B cell (primary cell): ENCODE data around the gene SNRK. TPM values are rescaled to one million over a fixed set of nuclear protein-coding genes. Genes with fewer than 3 reads are reported as not detected.

ENCODE experiments used
- ATAC-seq: fragments of 200-7000 bp; cut with Tn5 transposase; one replicate; pipeline ENCODE4 v1.10.0; 2021; ENCODE audit warnings: low read depth, mild to moderate bottlenecking, moderate number of reproducible peaks, moderate library complexity
- CTCF ChIA-PET: fragments of 350-600 bp; sonication (Branson Sonifier 250); formaldehyde crosslinking; loops from one replicate; lab custom pipeline; 2021; ENCODE audit warnings: antibody characterized with exemption, inconsistent platforms; lab: Charles Lee
- POLR2A ChIA-PET: fragments of 350-600 bp; sonication (Branson Sonifier 250); formaldehyde crosslinking; loops from one replicate; lab custom pipeline; 2021; ENCODE audit warnings: antibody characterized with exemption; lab: Charles Lee
- DNase-seq: peaks from one replicate; pipeline ENCODE4 v3.0.0; 2013
- H2AFZ ChIP-seq: 2 replicates; pipeline ENCODE4 v1.6.1; 2012; ENCODE audit warnings: mild to moderate bottlenecking, low read depth, low read length; ENCODE audit not compliant: insufficient read depth, poor library complexity, severe bottlenecking
- H3K27ac ChIP-seq, 2 donors: 1 replicate in 1 of 2; 2 replicates in 1 of 2; pipeline ENCODE4 v1.5.1; 2012 to 2013; ENCODE audit warnings: low read length in 2 of 2, mild to moderate bottlenecking in 2 of 2, moderate library complexity in 1 of 2
- H3K27me3 ChIP-seq, 4 experiments: fragments of 200-600 bp in 1 of 4; sonication (generic) in 1 of 4; replicated peaks in 1 of 4; 1 replicate in 2 of 4; 2 replicates in 2 of 4; pipeline versions ENCODE4 v1.6.1 to v1.7.0; 2013 to 2016; ENCODE audit warnings: low read length in 3 of 4, mild to moderate bottlenecking in 2 of 4, mixed read lengths in 1 of 4, moderate library complexity in 1 of 4; ENCODE audit not compliant: insufficient read depth in 4 of 4, control insufficient read depth in 3 of 4; ENCODE audit errors: control extremely low read depth in 1 of 4
- H3K36me3 ChIP-seq, 2 experiments: replicated peaks in 1 of 2; 1 replicate in 1 of 2; 2 replicates in 1 of 2; pipeline versions ENCODE4 v1.6.1 to v1.7.1; 2013; ENCODE audit warnings: low read length in 1 of 2; ENCODE audit not compliant: insufficient read depth in 2 of 2, control insufficient read depth in 1 of 2; ENCODE audit errors: control extremely low read depth in 1 of 2, extremely low read depth in 1 of 2
- H3K4me1 ChIP-seq, 2 donors: fragments of 200-600 bp in 1 of 2; sonication (generic) in 1 of 2; 1 replicate in 1 of 2; 2 replicates in 1 of 2; pipeline versions ENCODE4 v1.5.1 to v1.6.1; 2013 to 2017; ENCODE audit warnings: low read length in 2 of 2; ENCODE audit not compliant: control insufficient read depth in 2 of 2, insufficient read depth in 2 of 2
- H3K4me2 ChIP-seq: replicated peaks from 2 replicates; pipeline ENCODE3; 2012; ENCODE audit warnings: mild to moderate bottlenecking, low read depth, low read length; ENCODE audit not compliant: poor library complexity, severe bottlenecking
- H3K4me3 ChIP-seq, 5 experiments: fragments of 200-600 bp in 1 of 5; sonication (generic) in 1 of 5; 1 replicate in 3 of 5; 2 replicates in 2 of 5; pipeline versions ENCODE4 v1.5.1 to v1.7.0; 2011 to 2016; ENCODE audit warnings: low read length in 4 of 5, mild to moderate bottlenecking in 4 of 5, low read depth in 2 of 5, control low read depth in 1 of 5, moderate library complexity in 1 of 5; ENCODE audit not compliant: insufficient read depth in 1 of 5; ENCODE audit errors: control extremely low read depth in 1 of 5, extremely low read depth in 1 of 5
- H3K79me2 ChIP-seq: fragments of 200-600 bp; sonication (generic); one replicate; pipeline ENCODE4 v1.6.0; 2016; ENCODE audit warnings: low read length; ENCODE audit not compliant: control insufficient read depth, insufficient read depth
- H3K9ac ChIP-seq: fragments of 200-600 bp; sonication (generic); 2 replicates; pipeline ENCODE4 v1.6.1; 2017; ENCODE audit warnings: mild to moderate bottlenecking, low read length, moderate library complexity
- H3K9me3 ChIP-seq, 3 donors: one replicate each; pipeline versions ENCODE4 v1.6.1 to v1.7.1; 2013; ENCODE audit warnings: low read length in 2 of 3; ENCODE audit not compliant: control insufficient read depth in 2 of 3, insufficient read depth in 1 of 3; ENCODE audit errors: control extremely low read depth in 1 of 3
- H4K20me1 ChIP-seq: 2 replicates; pipeline ENCODE4 v1.6.0; 2012; ENCODE audit warnings: mild to moderate bottlenecking, low read length; ENCODE audit not compliant: insufficient read depth, control insufficient read depth, poor library complexity, severe bottlenecking
- H3K27ac Mint-ChIP-seq: one replicate; pipeline ENCODE4 v1.8.0; 2021; ENCODE audit warnings: mixed read lengths
- H3K27me3 Mint-ChIP-seq: one replicate; pipeline ENCODE4 v1.8.0; 2021; ENCODE audit warnings: mixed read lengths
- H3K4me1 Mint-ChIP-seq: one replicate; pipeline ENCODE4 v1.8.0; 2021; ENCODE audit warnings: mixed read lengths
- H3K4me3 Mint-ChIP-seq: one replicate; pipeline ENCODE4 v1.8.0; 2021; ENCODE audit warnings: mixed read lengths
- H3K9me3 Mint-ChIP-seq: one replicate; pipeline ENCODE4 v1.8.0; 2022; ENCODE audit warnings: mixed read lengths; ENCODE audit not compliant: insufficient read depth
- EZH2 ChIP-seq: IDR thresholded peaks from 2 replicates; pipeline ENCODE4 v1.6.1; 2012; ENCODE audit warnings: borderline replicate concordance, low read depth, mild to moderate bottlenecking, moderate library complexity, low read length; ENCODE audit not compliant: insufficient read depth, poor library complexity, severe bottlenecking
- WGBS: methylation state at CpG from one replicate; pipeline ENCODE4 v1.1.5; 2013; ENCODE audit warnings: missing lambda C conversion rate; ENCODE audit not compliant: insufficient coverage; 5-methylcytosine and 5-hydroxymethylcytosine counted together
- intact Hi-C: fragments of 100-400 bp; cut with micrococcal nuclease; formaldehyde crosslinking; loops from one replicate; pipeline ENCODE4 v1.10.0; 2022
- polyA plus RNA-seq: library from polyadenylated mRNA; depleted of rRNA; stranded (reverse); fragments of >200 nt; gene quantifications from 2 replicates; pipeline ENCODE4 v1.2.3, GENCODE V29; 2012
- total RNA-seq, 2 donors: library from RNA; stranded (reverse); fragments of 120-200 nt in 1 of 2; gene quantifications; 1 replicate in 1 of 2; 2 replicates in 1 of 2; pipeline versions ENCODE4 v1.2.3 to v1.2.4, GENCODE V29; 2013 to 2022
- TF ChIP-seq, protein P1 (sequence below): fragments of 200-600 bp; IDR thresholded peaks from one replicate; pipeline ENCODE4 v1.8.0; 2022; ENCODE audit warnings: antibody characterized with exemption, mild to moderate bottlenecking

Gene SNRK
- total and polyA plus RNA-seq, 2 donors (not counting 1 experiment from before 2014, with no cell fraction given), result 17.8 to 46.7 TPM

DNA sequence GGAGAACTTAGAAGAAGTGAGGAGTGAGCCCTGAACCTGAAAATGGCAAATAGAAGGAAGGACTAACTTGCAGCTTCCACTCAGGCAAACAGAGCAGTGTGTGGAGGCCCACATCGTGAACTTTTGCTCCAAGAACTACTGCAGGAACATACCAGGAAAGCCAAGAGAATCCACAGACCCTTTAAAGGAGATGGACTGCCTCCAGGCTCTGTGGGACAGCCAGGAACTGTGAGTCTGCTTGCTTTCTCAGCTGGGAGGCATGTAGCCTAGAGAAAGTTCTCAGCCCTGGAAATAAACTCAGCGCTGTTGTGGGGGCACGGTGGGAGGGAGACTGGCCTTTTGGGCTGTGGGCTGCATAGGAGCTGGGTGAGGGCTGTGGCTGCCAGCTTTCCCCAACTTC lies 93.0 kb downstream of the SNRK start:
- ATAC-seq, result no peak
- Histone ChIP-seq H3K9me3 (no peaks in the 10 kb centered on the region), H3K4me3 (no peak overlapping the region), H3K36me3 (no peaks in the 10 kb centered on the region), H4K20me1 (no peaks in the 10 kb centered on the region), H3K27me3 (no peaks in the 10 kb centered on the region), H3K79me2 (no peaks in the 10 kb centered on the region), H3K4me2 (no peak overlapping the region), H3K4me1 (no peaks in the 10 kb centered on the region), H3K27ac (no peak overlapping the region), H2AFZ (no peak overlapping the region), H3K9ac (no peak overlapping the region)
- ChIA-PET POLR2A (no interaction called here), CTCF (interaction anchor here (1.5 to 6.7 kb wide), 5 partner anchors 10 to 417 kb away, joined by 4 to 71 read pairs (median 9); no protein-coding TSS in a partner anchor)
- intact Hi-C loops, result no loop called here
- TF ChIP-seq, protein P1, sequence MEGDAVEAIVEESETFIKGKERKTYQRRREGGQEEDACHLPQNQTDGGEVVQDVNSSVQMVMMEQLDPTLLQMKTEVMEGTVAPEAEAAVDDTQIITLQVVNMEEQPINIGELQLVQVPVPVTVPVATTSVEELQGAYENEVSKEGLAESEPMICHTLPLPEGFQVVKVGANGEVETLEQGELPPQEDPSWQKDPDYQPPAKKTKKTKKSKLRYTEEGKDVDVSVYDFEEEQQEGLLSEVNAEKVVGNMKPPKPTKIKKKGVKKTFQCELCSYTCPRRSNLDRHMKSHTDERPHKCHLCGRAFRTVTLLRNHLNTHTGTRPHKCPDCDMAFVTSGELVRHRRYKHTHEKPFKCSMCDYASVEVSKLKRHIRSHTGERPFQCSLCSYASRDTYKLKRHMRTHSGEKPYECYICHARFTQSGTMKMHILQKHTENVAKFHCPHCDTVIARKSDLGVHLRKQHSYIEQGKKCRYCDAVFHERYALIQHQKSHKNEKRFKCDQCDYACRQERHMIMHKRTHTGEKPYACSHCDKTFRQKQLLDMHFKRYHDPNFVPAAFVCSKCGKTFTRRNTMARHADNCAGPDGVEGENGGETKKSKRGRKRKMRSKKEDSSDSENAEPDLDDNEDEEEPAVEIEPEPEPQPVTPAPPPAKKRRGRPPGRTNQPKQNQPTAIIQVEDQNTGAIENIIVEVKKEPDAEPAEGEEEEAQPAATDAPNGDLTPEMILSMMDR, result no peak
- TF ChIP-seq EZH2, result no peak
- WGBS, result 96% methylated on average over 2 of the region's 3 CpGs
- H3K4me3 Mint-ChIP-seq, result no peak overlapping the region
- H3K4me1 Mint-ChIP-seq, result no peaks in the 10 kb centered on the region
- H3K9me3 Mint-ChIP-seq, result no peaks in the 10 kb centered on the region
- no peak overlapping the region for H3K27ac Mint-ChIP-seq
- no peak for DNase-seq
- peaks cover 24% of the 10 kb centered on the region for H3K27me3 Mint-ChIP-seq

DNA sequence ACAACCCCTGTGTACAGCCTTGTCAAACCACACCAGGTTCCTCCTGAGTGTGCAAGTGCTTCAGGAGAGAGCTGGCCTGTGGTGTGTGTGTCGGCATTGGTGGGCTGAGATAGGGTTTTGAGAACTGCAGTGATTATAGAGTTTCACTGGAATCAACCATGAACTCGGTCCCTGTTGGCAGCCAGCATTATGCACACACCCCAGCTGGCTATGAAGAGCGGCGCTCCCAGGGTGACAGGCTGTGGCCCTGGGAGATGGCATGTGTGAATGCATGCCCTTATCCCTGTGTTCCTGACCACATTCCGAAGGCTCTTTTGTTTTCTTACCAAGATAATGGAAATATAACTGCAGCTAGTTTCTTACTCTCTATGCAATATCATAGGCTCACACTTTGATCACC lies 101.8 kb downstream of the SNRK start:
- ATAC-seq (no peak), DNase-seq (no peak)
- Mint-ChIP-seq H3K4me1 (peaks cover 19% of the 10 kb centered on the region), H3K9me3 (no peaks in the 10 kb centered on the region), H3K4me3 (no peak overlapping the region), H3K27me3 (no peaks in the 10 kb centered on the region), H3K27ac (no peak overlapping the region)
- Histone ChIP-seq H3K9ac (no peak overlapping the region), H3K4me3 (no peak overlapping the region), H3K27ac (no peak overlapping the region), H3K4me2 (no peak overlapping the region), H3K9me3 (no peaks in the 10 kb centered on the region), H2AFZ (no peak overlapping the region), H3K4me1 (peaks cover 12% of the 10 kb centered on the region in 2 donors), H3K27me3 (no peaks in the 10 kb centered on the region), H4K20me1 (no peaks in the 10 kb centered on the region), H3K36me3 (no peaks in the 10 kb centered on the region), H3K79me2 (no peaks in the 10 kb centered on the region)
- no peak for TF ChIP-seq EZH2
- TF ChIP-seq, protein P1, result no peak
- ChIA-PET POLR2A (no interaction called here), CTCF (interaction anchor here (1.1 kb wide), 1 partner anchor 30 kb away, joined by 3 read pairs; no protein-coding TSS in a partner anchor)
- WGBS, result 98% methylated on average over 4 of the region's 5 CpGs
- intact Hi-C loops, result no loop called here
